ENCODE measurements around the gene RPS3.

GRCh38 chr11:75424396-75424795 is 25.1 kb downstream of the RPS3 start:
- TF ChIP-seq CTCF (conservative IDR thresholded peaks at IDR 0.05 in 1 of 2, IDR thresholded peaks at IDR 0.05 in 1 of 2; ENCODE audit: low read depth in 1 of 2, low read length in 2 of 2), result no peak
- no peak for TF ChIP-seq EZH2 (IDR thresholded peaks at IDR 0.05; ENCODE audit: low read length, missing control alignments)
